ENCODE results near the gene PSTPIP1. TPM values are rescaled to one million over a fixed set of nuclear protein-coding genes. Genes with fewer than 3 reads are reported as not detected.

The PSTPIP1 gene
- total and polyA plus RNA-seq, 10 of the 15 experiments (the other 5 are each of a cell fraction or from before 2014, with no cell fraction given) = 0.50 to 29.3 (median 14.5) TPM

GRCh38 chr15:77070495-77071304, 75.8 kb downstream of the PSTPIP1 start, which contains the start of gene TSPAN3 (continued):
- TF ChIP-seq EED (IDR thresholded peaks at IDR 0.05; ENCODE audit: low read depth) (no peak), SMAD5 (IDR thresholded peaks at IDR 0.05; ENCODE audit: low read depth) (no peak), ATF7 (IDR thresholded peaks at IDR 0.05; ENCODE audit: low read depth) (no peak), ZBTB4 (CRISPR knock-in tag; IDR thresholded peaks at IDR 0.05) (no peak), ZNF687 (IDR thresholded peaks at IDR 0.05) (peak; percentile 57; the same call in 1 of the 2 replicates), PML (IDR thresholded peaks at IDR 0.05; ENCODE audit: low read length) (no peak), BHLHE40 (IDR thresholded peaks at IDR 0.05; ENCODE audit: borderline replicate concordance in 1 of 2, low read depth in 2 of 2, low read length in 1 of 2) (peak in 1 of 2 experiments; percentile 21; a peak in 2 of 4 replicates), TBL1XR1 (IDR thresholded peaks at IDR 0.05; ENCODE audit: low read depth, low read length) (no peak), ATF3 (IDR thresholded peaks at IDR 0.05; ENCODE audit: borderline replicate concordance, extremely low read depth, low read depth, low read length) (no peak), GATAD2B (conservative IDR thresholded peaks at IDR 0.05; ENCODE audit: low read depth) (peak; percentile 40; the same call in 1 of the 2 replicates), ETV6 (conservative IDR thresholded peaks at IDR 0.05 in 1 of 2, IDR thresholded peaks at IDR 0.05 in 1 of 2; ENCODE audit: borderline replicate concordance in 1 of 2, low read depth in 1 of 2) (no peak), EZH2 (IDR thresholded peaks at IDR 0.05; ENCODE audit: borderline replicate concordance, control insufficient read depth, low read depth, low read length) (no peak), YBX1 (IDR thresholded peaks at IDR 0.05) (no peak), TAF1 (IDR thresholded peaks at IDR 0.05; ENCODE audit: borderline replicate concordance, low read depth, low read length) (peak; percentile 40; the same call in 1 of the 2 replicates), TCF7 (IDR thresholded peaks at IDR 0.05; ENCODE audit: borderline replicate concordance) (no peak), CBX5 (IDR thresholded peaks at IDR 0.05; ENCODE audit: low read depth) (no peak), HDAC6 (IDR thresholded peaks at IDR 0.05; ENCODE audit: unreplicated experiment) (no peak), ZNF622 (IDR thresholded peaks at IDR 0.05) (no peak), SUPT20H (IDR thresholded peaks at IDR 0.05; ENCODE audit: borderline replicate concordance, control insufficient read depth, low read depth, low read length) (no peak)
